Transverse colon (tissue), 4 donors: ENCODE data around the gene SMIM43. TPM values are rescaled to one million over a fixed set of nuclear protein-coding genes. Genes with fewer than 3 reads are reported as not detected.
"Not testable (repeated sequence)": the region's sequence is repeated elsewhere in the genome, so short reads cannot be mapped to it uniquely, and the experiment has no call there.

ENCODE experiments used
- DNase-seq: peaks from one replicate; pipeline ENCODE4 v3.0.0-alpha.2; 2019
- H3K27ac ChIP-seq, 4 donors: fragments of 200-600 bp; sonication (generic); 2 replicates each; pipeline ENCODE4 v1.5.1; 2016 to 2018; ENCODE audit warnings: inconsistent platforms in 4 of 4
- H3K27me3 ChIP-seq: fragments of 200-600 bp; sonication (generic); 2 replicates; pipeline ENCODE4 v1.5.1; 2017; ENCODE audit warnings: inconsistent platforms
- H3K36me3 ChIP-seq, 4 donors: fragments of 200-600 bp; sonication (generic); 2 replicates each; pipeline ENCODE4 v1.5.1; 2017 to 2019; ENCODE audit warnings: inconsistent platforms in 4 of 4
- H3K4me1 ChIP-seq, 4 donors: fragments of 200-600 bp; sonication (generic); 2 replicates each; pipeline ENCODE4 v1.5.1; 2017 to 2020; ENCODE audit warnings: inconsistent platforms in 4 of 4
- H3K4me3 ChIP-seq, 4 donors: fragments of 200-600 bp; sonication (generic); 1 replicate in 1 of 4; 2 replicates in 3 of 4; pipeline versions ENCODE4 v1.5.1 to v1.6.1; 2017 to 2019; ENCODE audit warnings: inconsistent platforms in 4 of 4
- H3K9me3 ChIP-seq, 2 donors: fragments of 200-600 bp; sonication (generic); 2 replicates each; pipeline ENCODE4 v1.5.1; 2017 to 2019; ENCODE audit warnings: inconsistent platforms in 2 of 2
- CTCF ChIP-seq, 5 experiments: fragments of 200-600 bp in 3 of 5; fragments of 450-650 bp in 2 of 5; sonication (generic) in 3 of 5; IDR thresholded peaks; 1 replicate in 2 of 5; 2 replicates in 3 of 5; pipeline ENCODE4 v1.5.1; 2016 to 2017; ENCODE audit warnings: antibody characterized with exemption in 5 of 5, inconsistent platforms in 3 of 5, mild to moderate bottlenecking in 2 of 5, moderate library complexity in 1 of 5
- EP300 ChIP-seq: sonication (generic); formaldehyde crosslinking; IDR thresholded peaks from one replicate; pipeline ENCODE4 v1.6.1; 2017; ENCODE audit warnings: antibody characterized with exemption, low read depth
- POLR2A ChIP-seq: fragments of 450-650 bp; IDR thresholded peaks from one replicate; pipeline ENCODE4 v1.6.1; 2016; ENCODE audit warnings: antibody characterized with exemption, mild to moderate bottlenecking, moderate library complexity
- POLR2AphosphoS5 ChIP-seq, 3 donors: sonication (generic); formaldehyde crosslinking; IDR thresholded peaks; one replicate each; pipeline ENCODE4 v1.6.1; 2016; ENCODE audit warnings: antibody characterized with exemption in 3 of 3
- WGBS, 2 donors: methylation state at CpG; one replicate each; pipeline ENCODE4 v1.1.5; 2018; ENCODE audit warnings: low coverage in 1 of 2; 5-methylcytosine and 5-hydroxymethylcytosine counted together
- in situ Hi-C, 4 donors: fragments of 200-750 bp; cut with MboI; loops; one replicate each; pipeline versions ENCODE4 v1.15.0 to v1.15.1; 2017; ENCODE audit warnings: low sequenced_read_pairs in 3 of 4, low pct_ligation_motif_present in 1 of 4, low pct_unique_long_range_greater_than_20kb in 1 of 4
- intact Hi-C: fragments of 100-400 bp; cut with DNase I; formaldehyde crosslinking; loops from one replicate; pipeline ENCODE4 v1.15.1; 2023; ENCODE audit warnings: low total_unique reads
- total RNA-seq, 4 donors: library from RNA; depleted of rRNA; stranded (reverse); fragments of >200 nt; gene quantifications; one replicate each; pipeline ENCODE4 v1.1.0, GENCODE V29; 2016

SMIM43 gene
- total RNA-seq, 4 donors from 2014 or later = 0.27 TPM; not detected in 3

- no peaks in the 10 kb centered on the region for H3K4me1 ChIP-seq
- H3K4me3 ChIP-seq = no peak overlapping the region
- no peaks in the 10 kb centered on the region for H3K27me3 ChIP-seq
- no peaks in the 10 kb centered on the region for H3K36me3 ChIP-seq
- no peaks in the 10 kb centered on the region for H3K9me3 ChIP-seq
- TF ChIP-seq EP300 (no peak), POLR2A (no peak), CTCF (IDR thresholded peaks at IDR 0.05) (no peak), POLR2AphosphoS5 (IDR thresholded peaks at IDR 0.05) (no peak)
- in situ Hi-C loops (loop anchor here (10.0 to 25.0 kb wide), 4 partner anchors 247 to 372 kb away; no protein-coding TSS in a partner anchor), intact Hi-C loops (no loop called here)
- 73% methylated on average over 1 of the region's 1 CpG; no CpG with 5 or more reads in 1 of the 2 donors for WGBS, 2 donors
- DNase-seq = no peak
- no peak overlapping the region for H3K27ac ChIP-seq
Measured at GRCh38 chr4:121733942-121734341, 31.0 kb downstream of the SMIM43 start.

- H3K27ac ChIP-seq, H3K9me3 ChIP-seq, intact Hi-C loops, H3K27me3 ChIP-seq, H3K4me3 ChIP-seq, DNase-seq, H3K36me3 ChIP-seq, H3K4me1 ChIP-seq: not testable (repeated sequence)
- WGBS, 2 donors = 98 to 100% methylated on average over 1 to 2 of the region's 2 CpGs
- in situ Hi-C loops = loop anchor here (10.0 to 25.0 kb wide), 4 partner anchors 242 to 367 kb away; no protein-coding TSS in a partner anchor
Measured at GRCh38 chr4:121729753-121730152, 35.2 kb downstream of the SMIM43 start.

GRCh38 chr4:121728798-121729226 lies 36.2 kb downstream of the SMIM43 start:
- H3K4me1 ChIP-seq = no peaks in the 10 kb centered on the region
- WGBS, 2 donors = 56 to 71% methylated on average over 3 of the region's 3 CpGs
- TF ChIP-seq CTCF (IDR thresholded peaks at IDR 0.05) (no peak), POLR2A (no peak), EP300 (no peak), POLR2AphosphoS5 (IDR thresholded peaks at IDR 0.05) (no peak)
- H3K27ac ChIP-seq = no peak overlapping the region
- intact Hi-C loops = no loop called here
- in situ Hi-C loops = loop anchor here (10.0 to 25.0 kb wide), 4 partner anchors 242 to 367 kb away; no protein-coding TSS in a partner anchor
- H3K4me3 ChIP-seq = no peak overlapping the region
- no peaks in the 10 kb centered on the region for H3K27me3 ChIP-seq
- DNase-seq = no peak
- no peaks in the 10 kb centered on the region for H3K36me3 ChIP-seq
- H3K9me3 ChIP-seq = no peaks in the 10 kb centered on the region

- TF ChIP-seq CTCF (IDR thresholded peaks at IDR 0.05) = no peak
- no peak for TF ChIP-seq POLR2A
- no peak for TF ChIP-seq EP300
- no peak for TF ChIP-seq POLR2AphosphoS5 (IDR thresholded peaks at IDR 0.05)
Measured at GRCh38 chr4:121728066-121728465, 36.9 kb downstream of the SMIM43 start.

More at GRCh38 chr4:121728066-121728465, 36.9 kb downstream of the SMIM43 start:
- Histone ChIP-seq H3K36me3 (no peaks in the 10 kb centered on the region), H3K27ac (no peak overlapping the region), H3K4me1 (no peaks in the 10 kb centered on the region), H3K27me3 (no peaks in the 10 kb centered on the region), H3K9me3 (no peaks in the 10 kb centered on the region), H3K4me3 (no peak overlapping the region)
- DNase-seq = no peak
- intact Hi-C loops = no loop called here
- 65 to 81% methylated on average over 4 of the region's 4 CpGs for WGBS, 2 donors
- in situ Hi-C loops = loop anchor here (10.0 to 25.0 kb wide), 4 partner anchors 241 to 366 kb away; no protein-coding TSS in a partner anchor
